Neural progenitor cell (in vitro differentiated cells): ENCODE data around the gene COL19A1. TPM values are rescaled to one million over a fixed set of nuclear protein-coding genes. Genes with fewer than 3 reads are reported as not detected.

ENCODE experiments used
- DNase-seq: peaks from one replicate; pipeline ENCODE4 v3.0.0-alpha.2; 2016; ENCODE audit warnings: low spot score
- H2AFZ ChIP-seq: fragments of 200-600 bp; sonication (generic); replicated peaks from 2 replicates; pipeline ENCODE4 v1.6.1; 2016; ENCODE audit warnings: antibody characterized with exemption
- H3F3A ChIP-seq: fragments of 200-600 bp; sonication (generic); 2 replicates; pipeline ENCODE4 v1.6.1; 2016; ENCODE audit warnings: antibody characterized with exemption, low read depth
- H3K27ac ChIP-seq: fragments of 200-600 bp; sonication (generic); 2 replicates; pipeline ENCODE4 v1.5.1; 2016; ENCODE audit warnings: mild to moderate bottlenecking
- H3K27me3 ChIP-seq: fragments of 200-600 bp; sonication (generic); 2 replicates; pipeline ENCODE4 v1.6.1; 2016; ENCODE audit warnings: mild to moderate bottlenecking, moderate library complexity
- H3K36me3 ChIP-seq: fragments of 200-600 bp; sonication (generic); 2 replicates; pipeline ENCODE4 v1.5.1; 2016
- H3K4me1 ChIP-seq: fragments of 200-600 bp; sonication (generic); 2 replicates; pipeline ENCODE4 v1.6.1; 2016; ENCODE audit warnings: mixed run types
- H3K4me2 ChIP-seq: fragments of 200-600 bp; sonication (generic); 2 replicates; pipeline ENCODE4 v1.6.1; 2016
- H3K4me3 ChIP-seq: fragments of 200-600 bp; sonication (generic); 2 replicates; pipeline ENCODE4 v1.5.1; 2016
- H3K79me2 ChIP-seq: fragments of 200-600 bp; sonication (generic); 2 replicates; pipeline ENCODE4 v1.6.1; 2016; ENCODE audit warnings: low read depth
- H3K9ac ChIP-seq: fragments of 200-600 bp; sonication (generic); 2 replicates; pipeline ENCODE4 v1.6.1; 2016
- H3K9me3 ChIP-seq: fragments of 200-600 bp; sonication (generic); 2 replicates; pipeline ENCODE4 v1.5.1; 2016; ENCODE audit warnings: low read depth
- H4K20me1 ChIP-seq: fragments of 200-600 bp; sonication (generic); 2 replicates; pipeline ENCODE4 v1.6.1; 2016; ENCODE audit warnings: low read depth
- H3K27ac Mint-ChIP-seq: 3 replicates; pipeline ENCODE4 v1.8.0; 2021; ENCODE audit warnings: mixed read lengths
- H3K27me3 Mint-ChIP-seq: 2 replicates; pipeline ENCODE4 v1.8.0; 2022; ENCODE audit warnings: low read depth, mild to moderate bottlenecking, inconsistent platforms, moderate library complexity, mixed read lengths; ENCODE audit not compliant: insufficient read depth
- H3K36me3 Mint-ChIP-seq: 3 replicates; pipeline ENCODE4 v1.8.0; 2021; ENCODE audit warnings: mixed read lengths
- H3K4me1 Mint-ChIP-seq: 3 replicates; pipeline ENCODE4 v1.8.0; 2021; ENCODE audit warnings: mixed read lengths
- H3K4me3 Mint-ChIP-seq: 3 replicates; pipeline ENCODE4 v1.8.0; 2021; ENCODE audit warnings: mild to moderate bottlenecking, moderate library complexity, mixed read lengths
- H3K9me3 Mint-ChIP-seq: 3 replicates; pipeline ENCODE4 v1.8.0; 2020; ENCODE audit warnings: mixed read lengths
- CTCF ChIP-seq: fragments of 200-600 bp; sonication (generic); IDR thresholded peaks from 2 replicates; pipeline ENCODE4 v1.5.1; 2017; ENCODE audit warnings: antibody characterized with exemption, mild to moderate bottlenecking
- EZH2 ChIP-seq: fragments of 200-600 bp; sonication (generic); IDR thresholded peaks from 2 replicates; pipeline ENCODE4 v1.6.1; 2017; ENCODE audit warnings: antibody characterized with exemption, mild to moderate bottlenecking, moderate library complexity
- EZH2phosphoT487 ChIP-seq: fragments of 200-600 bp; sonication (generic); IDR thresholded peaks from 2 replicates; pipeline ENCODE4 v1.6.1; 2017; ENCODE audit warnings: antibody characterized with exemption
- total RNA-seq: library from RNA; depleted of rRNA; stranded (reverse); fragments of >200 nt; gene quantifications from 2 replicates; pipeline ENCODE4 v1.2.3, GENCODE V29; 2015; ENCODE audit warnings: low replicate concordance

Gene COL19A1
- total RNA-seq, 1 donor from 2014 or later = not detected

DNA sequence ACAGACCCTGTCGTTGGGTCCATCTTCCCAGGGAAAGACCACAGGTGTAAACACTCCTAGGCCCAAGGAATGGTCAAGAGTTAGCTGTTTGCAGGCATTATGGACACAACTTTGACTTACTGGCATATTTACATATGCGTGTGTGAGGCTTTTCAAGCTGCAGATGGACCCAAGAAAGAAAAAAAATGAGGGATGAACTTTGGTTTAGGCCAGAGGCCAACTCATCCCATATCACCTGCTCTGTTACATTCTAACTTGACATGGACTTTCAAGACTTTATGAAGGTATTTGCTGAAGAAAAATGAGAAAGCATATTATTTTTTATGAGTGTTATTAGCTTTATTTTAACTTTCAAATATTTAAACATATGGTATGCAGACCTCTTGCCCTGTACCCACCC, 6.9 kb downstream of the COL19A1 start:
- H3K4me1 Mint-ChIP-seq = peaks cover 8% of the 10 kb centered on the region
- H3K27me3 Mint-ChIP-seq = peaks cover 4% of the 10 kb centered on the region
- Histone ChIP-seq H3F3A (peaks cover 5% of the 10 kb centered on the region), H3K4me1 (peaks cover 6% of the 10 kb centered on the region), H3K9ac (no peak overlapping the region), H3K36me3 (no peaks in the 10 kb centered on the region), H4K20me1 (no peaks in the 10 kb centered on the region), H3K4me3 (no peak overlapping the region), H3K79me2 (no peaks in the 10 kb centered on the region), H3K27ac (no peak overlapping the region), H3K27me3 (peaks cover 9% of the 10 kb centered on the region), H2AFZ (no peak overlapping the region), H3K9me3 (no peaks in the 10 kb centered on the region), H3K4me2 (no peak overlapping the region)
- H3K27ac Mint-ChIP-seq = no peak overlapping the region
- TF ChIP-seq CTCF (no peak), EZH2 (no peak), EZH2phosphoT487 (no peak)
- DNase-seq = no peak
- H3K4me3 Mint-ChIP-seq = no peak overlapping the region
- peaks cover 1% of the 10 kb centered on the region for H3K36me3 Mint-ChIP-seq
- no peaks in the 10 kb centered on the region for H3K9me3 Mint-ChIP-seq

- H3K4me3 Mint-ChIP-seq = no peak overlapping the region
- peaks cover 1% of the 10 kb centered on the region for H3K36me3 Mint-ChIP-seq
- no peaks in the 10 kb centered on the region for H3K9me3 ChIP-seq
- no peaks in the 10 kb centered on the region for H3K4me1 Mint-ChIP-seq
- no peaks in the 10 kb centered on the region for H3F3A ChIP-seq
- H3K27me3 ChIP-seq = no peaks in the 10 kb centered on the region
- H3K9ac ChIP-seq = no peak overlapping the region
- H3K4me3 ChIP-seq = no peak overlapping the region
- peaks cover 2% of the 10 kb centered on the region for H3K27me3 Mint-ChIP-seq
- H3K27ac Mint-ChIP-seq = no peak overlapping the region
- no peak overlapping the region for H3K4me2 ChIP-seq
- H3K27ac ChIP-seq = no peak overlapping the region
- no peaks in the 10 kb centered on the region for H4K20me1 ChIP-seq
- DNase-seq = no peak
- TF ChIP-seq EZH2phosphoT487 (no peak), CTCF (no peak), EZH2 (no peak)
- H3K9me3 Mint-ChIP-seq = no peaks in the 10 kb centered on the region
- no peaks in the 10 kb centered on the region for H3K36me3 ChIP-seq
- no peaks in the 10 kb centered on the region for H3K79me2 ChIP-seq
- H3K4me1 ChIP-seq = no peaks in the 10 kb centered on the region
- no peak overlapping the region for H2AFZ ChIP-seq
These were observed 9.4 kb downstream of the COL19A1 start for GRCh38 chr6:69875715-69876114.

DNA sequence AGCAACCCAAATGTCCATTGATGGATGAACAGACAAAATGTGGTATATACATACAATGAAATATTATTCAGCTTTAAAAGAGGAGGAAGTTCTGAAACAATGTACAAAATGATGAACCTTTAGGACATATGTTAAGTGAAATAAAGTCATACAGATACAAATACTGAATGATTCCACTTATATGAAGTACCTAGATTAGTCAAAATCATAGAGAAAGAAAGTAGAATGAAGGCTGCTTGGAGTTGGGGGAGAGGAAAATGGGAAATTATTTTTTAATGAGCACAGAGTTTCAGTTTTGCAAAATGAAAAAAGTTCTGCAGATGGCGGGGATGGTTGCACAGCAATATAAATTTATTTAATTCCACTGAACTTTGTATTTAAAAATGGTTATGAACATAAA, 12.4 kb downstream of the COL19A1 start:
- Mint-ChIP-seq H3K4me3 (no peak overlapping the region), H3K27me3 (peaks cover 2% of the 10 kb centered on the region), H3K36me3 (peaks cover 1% of the 10 kb centered on the region), H3K9me3 (no peaks in the 10 kb centered on the region), H3K27ac (no peak overlapping the region), H3K4me1 (no peaks in the 10 kb centered on the region)
- Histone ChIP-seq H3K79me2 (no peaks in the 10 kb centered on the region), H2AFZ (no peak overlapping the region), H3K9me3 (no peaks in the 10 kb centered on the region), H3K36me3 (no peaks in the 10 kb centered on the region), H3K4me1 (no peaks in the 10 kb centered on the region), H4K20me1 (no peaks in the 10 kb centered on the region), H3K9ac (no peak overlapping the region), H3K4me2 (no peak overlapping the region), H3K27ac (no peak overlapping the region), H3F3A (no peaks in the 10 kb centered on the region), H3K4me3 (no peak overlapping the region), H3K27me3 (no peaks in the 10 kb centered on the region)
- no peak for DNase-seq
- no peak for TF ChIP-seq EZH2
- no peak for TF ChIP-seq EZH2phosphoT487

- Histone ChIP-seq H3K79me2 (no peaks in the 10 kb centered on the region), H3K4me3 (no peak overlapping the region), H3K27me3 (no peaks in the 10 kb centered on the region), H4K20me1 (no peaks in the 10 kb centered on the region), H2AFZ (no peak overlapping the region), H3K36me3 (no peaks in the 10 kb centered on the region), H3K9ac (no peak overlapping the region), H3K4me2 (no peak overlapping the region), H3K27ac (no peak overlapping the region), H3F3A (no peaks in the 10 kb centered on the region), H3K9me3 (no peaks in the 10 kb centered on the region), H3K4me1 (no peaks in the 10 kb centered on the region)
- Mint-ChIP-seq H3K27ac (no peak overlapping the region), H3K27me3 (peaks cover 3% of the 10 kb centered on the region), H3K4me1 (no peaks in the 10 kb centered on the region), H3K4me3 (no peak overlapping the region), H3K9me3 (no peaks in the 10 kb centered on the region), H3K36me3 (no peaks in the 10 kb centered on the region)
- DNase-seq = no peak
- TF ChIP-seq CTCF (no peak), EZH2 (no peak), EZH2phosphoT487 (no peak)
These were observed 14.2 kb downstream of the COL19A1 start for GRCh38 chr6:69880601-69881000.
